ENCODE results near the gene DRAM2.

DNA sequence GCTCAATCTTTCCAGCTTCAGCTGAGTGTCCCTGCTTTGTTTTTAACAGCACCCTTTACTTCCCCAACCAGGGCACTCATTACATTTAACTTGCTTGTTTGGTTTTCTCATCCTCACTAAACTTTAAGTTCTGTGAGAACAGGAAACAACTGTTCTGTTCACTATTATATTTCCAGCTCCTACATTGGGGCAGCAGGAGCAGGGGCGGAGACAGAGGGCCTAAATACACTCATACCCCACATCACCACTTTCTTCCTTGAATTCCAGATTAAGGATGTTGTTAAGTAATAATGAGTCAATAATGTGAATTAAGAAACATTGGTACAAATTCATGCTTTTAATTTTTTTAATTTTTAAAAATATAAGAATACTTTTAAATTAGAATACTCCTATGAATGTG is 6.0 kb downstream of the DRAM2 start:
- TF ChIP-seq, protein P1, sequence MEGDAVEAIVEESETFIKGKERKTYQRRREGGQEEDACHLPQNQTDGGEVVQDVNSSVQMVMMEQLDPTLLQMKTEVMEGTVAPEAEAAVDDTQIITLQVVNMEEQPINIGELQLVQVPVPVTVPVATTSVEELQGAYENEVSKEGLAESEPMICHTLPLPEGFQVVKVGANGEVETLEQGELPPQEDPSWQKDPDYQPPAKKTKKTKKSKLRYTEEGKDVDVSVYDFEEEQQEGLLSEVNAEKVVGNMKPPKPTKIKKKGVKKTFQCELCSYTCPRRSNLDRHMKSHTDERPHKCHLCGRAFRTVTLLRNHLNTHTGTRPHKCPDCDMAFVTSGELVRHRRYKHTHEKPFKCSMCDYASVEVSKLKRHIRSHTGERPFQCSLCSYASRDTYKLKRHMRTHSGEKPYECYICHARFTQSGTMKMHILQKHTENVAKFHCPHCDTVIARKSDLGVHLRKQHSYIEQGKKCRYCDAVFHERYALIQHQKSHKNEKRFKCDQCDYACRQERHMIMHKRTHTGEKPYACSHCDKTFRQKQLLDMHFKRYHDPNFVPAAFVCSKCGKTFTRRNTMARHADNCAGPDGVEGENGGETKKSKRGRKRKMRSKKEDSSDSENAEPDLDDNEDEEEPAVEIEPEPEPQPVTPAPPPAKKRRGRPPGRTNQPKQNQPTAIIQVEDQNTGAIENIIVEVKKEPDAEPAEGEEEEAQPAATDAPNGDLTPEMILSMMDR (IDR thresholded peaks at IDR 0.05 in 8 of 11, conservative IDR thresholded peaks at IDR 0.05 in 3 of 11) = no peak
- TF ChIP-seq POLR2A (IDR thresholded peaks at IDR 0.05) = no peak
- no peak for TF ChIP-seq POLR2AphosphoS5 (IDR thresholded peaks at IDR 0.05)

Data from spleen (tissue), 7 donors.